Subcutaneous adipose tissue (tissue), 4 donors: ENCODE measurements around the gene DAGLB. TPM values are rescaled to one million over a fixed set of nuclear protein-coding genes. Genes with fewer than 3 reads are reported as not detected.

Experiments used
- CTCF ChIP-seq: fragments of 450-650 bp; IDR thresholded peaks from one replicate; pipeline ENCODE4 v1.5.1; 2016; ENCODE audit warnings: low read depth, mild to moderate bottlenecking, control low read depth, antibody characterized with exemption, moderate library complexity
- total RNA-seq, 4 donors: library from RNA; depleted of rRNA; stranded (reverse); fragments of >200 nt; gene quantifications; one replicate each; pipeline ENCODE4 v1.1.0, GENCODE V29; 2016

Gene DAGLB
- total RNA-seq, 4 donors from 2014 or later: 7.8 to 22.3 (median 16.3) TPM

GRCh38 chr7:6395898-6396595 lies 51.7 kb downstream of the DAGLB start:
- no peak for TF ChIP-seq CTCF

- no peak for TF ChIP-seq CTCF
Measured at GRCh38 chr7:6394114-6394513, 53.6 kb downstream of the DAGLB start.

GRCh38 chr7:6393667-6394056 lies 54.1 kb downstream of the DAGLB start:
- TF ChIP-seq CTCF: no peak

GRCh38 chr7:6392712-6393666 lies 54.8 kb downstream of the DAGLB start:
- no peak for TF ChIP-seq CTCF

GRCh38 chr7:6389728-6390127 lies 58.0 kb downstream of the DAGLB start:
- TF ChIP-seq CTCF: no peak

GRCh38 chr7:6387734-6388294 lies 59.9 kb downstream of the DAGLB start:
- TF ChIP-seq CTCF: no peak

- TF ChIP-seq CTCF: no peak
Measured at GRCh38 chr7:6386779-6387178, 61.0 kb downstream of the DAGLB start.
